Measurements from ENCODE around the gene SHISA6. TPM values are rescaled to one million over a fixed set of nuclear protein-coding genes. Genes with fewer than 3 reads are reported as not detected.

The SHISA6 gene
- total RNA-seq, 3 donors from 2014 or later, result 0.20 to 0.77 (median 0.73) TPM

GRCh38 chr17:11612956-11613355, 371.9 kb downstream of the SHISA6 start:
- H3K36me3 ChIP-seq (ENCODE audit: low read depth), result no peaks in the 10 kb centered on the region
- no peak for TF ChIP-seq CTCF (IDR thresholded peaks at IDR 0.05)
- peaks cover 12% of the 10 kb centered on the region for H3K4me1 ChIP-seq (ENCODE audit: low read depth)
- DNase-seq (no peak), ATAC-seq (no peak)
- no peak overlapping the region for H3K4me3 ChIP-seq
- intact Hi-C loops (cut with DNase I, micrococcal nuclease), result no loop called here
- H3K9me3 ChIP-seq, result no peaks in the 10 kb centered on the region

Data from mucosa of descending colon (tissue), 3 donors.